ENCODE results near the gene OR51E1.
A peak's percentile ranks its signal among the peaks of the same experiment; 100 is the strongest.

Gene OR51E1, protein sequence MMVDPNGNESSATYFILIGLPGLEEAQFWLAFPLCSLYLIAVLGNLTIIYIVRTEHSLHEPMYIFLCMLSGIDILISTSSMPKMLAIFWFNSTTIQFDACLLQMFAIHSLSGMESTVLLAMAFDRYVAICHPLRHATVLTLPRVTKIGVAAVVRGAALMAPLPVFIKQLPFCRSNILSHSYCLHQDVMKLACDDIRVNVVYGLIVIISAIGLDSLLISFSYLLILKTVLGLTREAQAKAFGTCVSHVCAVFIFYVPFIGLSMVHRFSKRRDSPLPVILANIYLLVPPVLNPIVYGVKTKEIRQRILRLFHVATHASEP

DNA sequence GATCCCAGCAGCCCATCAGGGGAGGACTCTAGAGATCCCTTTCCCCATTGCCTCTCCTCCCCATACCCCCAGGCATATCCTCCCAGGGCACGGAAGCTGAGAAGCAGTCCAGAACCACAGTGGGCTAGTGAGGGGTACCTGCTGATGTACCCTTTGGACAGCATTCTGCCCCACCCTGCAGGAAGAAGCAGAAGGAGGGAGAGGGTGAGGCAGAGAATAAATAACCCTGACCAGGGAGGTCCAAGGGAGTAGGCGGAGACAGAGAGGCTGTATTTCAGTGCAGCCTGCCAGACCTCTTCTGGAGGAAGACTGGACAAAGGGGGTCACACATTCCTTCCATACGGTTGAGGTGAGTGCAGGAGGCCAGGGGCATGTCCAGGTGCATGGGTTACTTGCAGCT lies at the start of gene OR51E1:
TSS of gene OR51E1 (plus strand) at position 301 of the 400 bp plus-strand sequence. CDS start 8,545 bp downstream, outside the sequence.
- no peak for DNase-seq

DNA sequence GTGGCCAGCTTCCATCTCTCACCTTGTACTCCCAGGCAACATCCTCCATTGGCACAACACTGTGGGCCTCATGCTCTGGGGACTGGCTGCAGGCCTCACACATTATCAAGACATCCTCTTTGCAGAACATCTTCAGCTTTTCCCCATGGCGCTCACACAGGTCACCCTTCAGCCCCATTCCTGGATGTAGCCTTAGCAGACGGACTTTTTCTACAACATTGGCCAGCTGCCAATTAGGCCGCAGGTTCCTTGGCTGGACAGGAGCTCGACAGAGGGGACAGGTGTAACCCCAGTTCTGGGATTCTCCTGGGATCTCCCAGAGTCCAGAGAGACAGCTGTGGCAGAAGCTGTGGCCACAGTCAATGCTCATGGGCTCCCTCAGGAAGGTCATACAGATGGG lies 38.7 kb upstream of the OR51E1 start:
- no peak for DNase-seq

DNA sequence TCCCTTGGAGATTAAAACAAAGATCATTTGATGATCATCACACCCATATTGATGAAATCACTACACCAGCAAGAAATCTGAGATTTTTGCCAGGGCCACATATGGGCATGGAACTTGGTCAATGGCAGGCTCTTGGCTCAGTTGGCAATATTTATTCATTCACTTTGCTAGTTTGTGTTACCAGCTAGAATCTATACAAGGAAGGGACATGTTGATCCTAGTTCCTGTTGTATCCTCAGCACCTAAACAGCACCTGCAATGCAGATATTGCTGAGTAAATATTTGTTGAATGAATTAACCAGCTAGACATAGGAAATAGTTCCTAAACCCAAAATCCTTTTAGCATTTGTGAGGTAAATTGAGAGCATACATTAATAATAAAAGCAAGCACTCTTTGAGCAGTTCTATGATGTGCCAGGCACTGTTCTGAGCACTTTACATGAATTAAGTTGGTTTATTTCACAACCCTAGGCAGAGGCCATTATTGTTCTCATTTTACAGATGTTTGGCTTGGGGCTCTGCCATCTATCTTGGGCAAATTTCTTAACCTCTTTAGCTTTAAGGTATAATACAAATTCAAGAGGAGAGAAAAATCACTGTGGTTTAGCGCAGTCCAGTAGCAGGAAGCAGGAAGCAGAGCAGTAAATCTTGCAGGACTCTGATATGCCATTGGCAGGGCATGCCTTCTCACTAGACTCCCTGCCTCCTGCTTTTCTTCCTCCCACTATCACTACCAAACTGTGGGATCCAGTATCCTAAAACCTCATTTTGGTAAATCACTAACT lies 37.4 kb upstream of the OR51E1 start:
- no peak for DNase-seq

DNA sequence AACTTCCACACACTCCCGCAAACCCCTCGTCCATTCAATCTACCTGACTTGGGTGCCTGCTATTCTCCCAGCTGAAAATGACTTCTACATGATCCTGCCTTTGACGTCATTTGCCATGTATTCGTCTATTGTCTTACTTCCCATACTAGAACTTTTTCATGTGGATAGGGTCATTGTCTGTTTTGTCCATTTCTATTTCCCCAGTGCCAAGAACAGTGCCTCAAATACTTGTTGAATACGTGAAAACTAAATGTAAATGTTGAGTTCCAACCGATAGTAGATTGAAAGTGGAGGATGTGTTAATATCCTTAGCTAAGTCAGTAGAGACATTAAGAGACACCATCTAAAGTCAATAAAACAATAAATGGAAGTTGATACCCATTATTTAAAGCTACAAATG lies 36.7 kb upstream of the OR51E1 start:
- DNase-seq = no peak

DNA sequence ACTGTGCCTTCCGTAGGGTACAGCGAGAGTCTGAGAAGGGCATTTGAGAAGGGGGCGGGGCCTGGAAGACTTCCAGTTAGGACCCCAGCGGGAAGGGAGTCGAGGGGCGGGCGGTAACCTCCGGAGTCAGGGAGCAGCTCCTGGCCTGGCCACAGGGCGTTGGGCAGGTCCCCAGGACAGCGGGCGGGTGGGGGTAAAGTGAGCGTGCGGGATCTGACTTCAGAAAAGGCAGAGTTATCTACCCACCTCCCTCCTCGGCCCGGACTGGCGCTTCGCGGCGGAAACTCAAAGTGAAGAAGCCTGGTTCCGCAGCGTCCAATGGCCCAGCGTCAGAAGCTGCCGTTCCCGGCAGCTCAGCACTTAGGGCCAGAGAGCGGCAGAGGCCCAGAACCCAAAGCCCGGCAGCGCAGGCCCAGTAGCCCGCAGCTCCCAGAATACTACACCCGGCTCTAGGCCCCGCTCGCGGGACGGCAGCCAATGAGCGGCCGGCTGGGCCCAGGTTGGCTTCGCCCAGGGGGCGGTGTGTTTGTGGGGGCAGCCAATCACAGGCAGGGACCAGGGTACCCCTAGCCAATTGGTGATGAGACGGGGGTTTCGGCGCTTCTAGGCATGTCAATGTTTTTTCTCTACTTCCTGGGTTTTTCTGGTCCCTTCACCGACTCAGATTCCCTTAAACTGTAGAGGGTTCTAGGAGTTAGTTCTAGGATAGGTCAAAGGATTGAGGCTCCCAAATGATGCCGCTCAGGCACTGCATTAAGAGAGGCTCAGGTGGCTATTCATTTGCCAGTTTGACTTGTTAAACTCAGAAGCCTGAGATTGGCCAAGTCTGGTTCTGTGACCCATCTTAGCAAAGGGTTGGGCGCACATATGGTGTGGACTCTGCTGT lies 35.8 kb upstream of the OR51E1 start, which contains the start of gene TRIM68:
TSS of gene TRIM68 (minus strand) at position 451 of the 886 bp plus-strand sequence. CDS start 2,727 bp downstream, outside the sequence.
- peak; percentile 85 to 93 for DNase-seq

DNA sequence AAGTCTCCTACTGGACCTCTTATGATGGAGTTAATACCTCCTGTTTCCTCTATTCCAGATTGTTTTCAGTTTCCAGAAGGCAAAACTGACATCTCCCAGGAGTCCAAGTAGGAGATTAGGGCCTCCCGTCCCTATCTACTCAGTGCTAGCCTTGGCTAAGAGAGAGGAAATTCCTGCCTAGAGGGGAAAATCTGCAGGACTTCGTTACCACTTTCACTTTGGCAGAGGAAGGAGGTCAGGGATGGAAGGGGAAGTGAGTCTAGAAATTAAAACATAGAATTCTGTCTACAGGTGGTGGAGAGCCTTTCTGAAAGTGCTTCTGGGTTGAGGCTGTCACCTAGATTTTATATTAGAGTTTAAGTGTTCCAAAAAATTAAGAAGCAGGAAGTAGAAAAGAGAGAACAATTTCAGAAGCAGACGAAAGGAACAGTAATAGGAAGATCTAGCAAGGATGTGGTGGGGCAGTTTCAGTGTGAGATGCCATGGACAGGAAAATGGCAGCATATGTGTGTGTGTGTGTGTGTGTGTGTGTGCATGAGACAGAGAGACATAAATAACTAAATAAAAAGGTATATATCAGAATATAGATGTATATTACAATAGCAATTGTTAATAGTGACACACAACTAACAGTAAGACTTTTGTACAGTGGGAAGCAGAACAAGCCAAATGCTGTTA lies 33.4 kb upstream of the OR51E1 start:
- no peak for DNase-seq

DNA sequence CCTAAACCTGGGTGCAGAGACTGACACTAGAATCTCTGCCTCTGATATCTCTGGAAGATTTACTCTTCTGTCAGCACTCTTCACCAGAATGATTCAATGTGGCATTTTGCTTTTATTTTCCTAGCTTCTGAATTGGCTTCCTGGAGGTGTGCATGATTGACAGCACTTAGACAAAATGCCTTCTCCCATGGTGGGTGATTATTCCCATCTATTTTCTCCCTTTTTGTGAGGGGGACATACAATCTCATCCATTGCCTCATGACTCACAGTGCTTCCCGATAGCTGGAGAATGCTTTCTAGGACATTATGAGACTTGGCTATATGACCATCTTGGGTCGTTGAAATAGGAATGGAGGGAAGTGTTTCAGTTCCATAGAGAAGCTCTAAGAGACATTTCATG lies 31.8 kb upstream of the OR51E1 start:
- DNase-seq = no peak

DNA sequence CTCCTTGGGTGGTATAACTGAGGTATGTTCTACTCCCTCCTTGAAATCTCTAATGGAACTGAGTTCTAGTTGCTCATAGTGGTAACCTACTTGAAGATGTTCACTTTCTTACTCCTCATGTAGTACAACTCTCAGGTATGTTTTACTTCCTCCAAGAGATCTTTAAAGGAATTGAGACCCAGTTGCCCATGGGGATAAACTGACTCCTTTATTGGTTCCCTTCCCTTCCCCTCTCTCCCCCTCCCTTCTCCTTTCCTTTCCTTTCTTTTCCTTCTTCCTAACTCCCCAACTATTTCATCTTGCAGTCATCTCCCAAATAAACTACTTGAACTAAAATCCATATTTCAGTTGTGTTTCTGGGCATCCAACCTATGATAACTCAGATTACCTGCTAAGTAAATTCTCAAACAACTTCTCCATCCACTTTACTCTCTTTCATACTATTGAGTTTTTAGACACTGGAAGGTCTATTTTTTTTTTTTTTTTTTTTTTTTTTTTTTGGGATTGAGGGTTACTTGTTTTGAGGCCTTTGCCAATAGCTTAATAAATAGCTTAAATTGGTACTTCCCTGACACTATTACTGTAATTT lies 27.8 kb upstream of the OR51E1 start:
- no peak for DNase-seq

DNA sequence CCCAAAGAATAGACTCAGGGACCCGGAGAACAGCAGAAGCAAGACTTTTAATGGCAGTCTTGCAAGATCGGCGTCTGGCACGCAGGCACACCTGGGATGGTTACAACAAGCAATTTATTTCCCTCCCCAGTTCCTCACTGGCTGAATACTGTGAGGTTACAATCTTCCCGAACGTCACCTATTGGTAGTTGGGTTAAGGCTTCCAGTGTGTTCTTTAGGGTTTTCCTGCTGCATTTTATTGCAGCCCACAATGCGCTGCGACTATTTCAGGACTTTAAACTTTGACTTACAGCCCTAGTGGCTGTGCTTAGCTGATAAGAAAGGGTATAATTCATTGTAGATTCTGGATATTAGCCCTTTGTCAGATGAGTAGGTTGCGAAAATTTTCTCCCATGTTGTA lies 24.3 kb upstream of the OR51E1 start:
- no peak for DNase-seq

DNA sequence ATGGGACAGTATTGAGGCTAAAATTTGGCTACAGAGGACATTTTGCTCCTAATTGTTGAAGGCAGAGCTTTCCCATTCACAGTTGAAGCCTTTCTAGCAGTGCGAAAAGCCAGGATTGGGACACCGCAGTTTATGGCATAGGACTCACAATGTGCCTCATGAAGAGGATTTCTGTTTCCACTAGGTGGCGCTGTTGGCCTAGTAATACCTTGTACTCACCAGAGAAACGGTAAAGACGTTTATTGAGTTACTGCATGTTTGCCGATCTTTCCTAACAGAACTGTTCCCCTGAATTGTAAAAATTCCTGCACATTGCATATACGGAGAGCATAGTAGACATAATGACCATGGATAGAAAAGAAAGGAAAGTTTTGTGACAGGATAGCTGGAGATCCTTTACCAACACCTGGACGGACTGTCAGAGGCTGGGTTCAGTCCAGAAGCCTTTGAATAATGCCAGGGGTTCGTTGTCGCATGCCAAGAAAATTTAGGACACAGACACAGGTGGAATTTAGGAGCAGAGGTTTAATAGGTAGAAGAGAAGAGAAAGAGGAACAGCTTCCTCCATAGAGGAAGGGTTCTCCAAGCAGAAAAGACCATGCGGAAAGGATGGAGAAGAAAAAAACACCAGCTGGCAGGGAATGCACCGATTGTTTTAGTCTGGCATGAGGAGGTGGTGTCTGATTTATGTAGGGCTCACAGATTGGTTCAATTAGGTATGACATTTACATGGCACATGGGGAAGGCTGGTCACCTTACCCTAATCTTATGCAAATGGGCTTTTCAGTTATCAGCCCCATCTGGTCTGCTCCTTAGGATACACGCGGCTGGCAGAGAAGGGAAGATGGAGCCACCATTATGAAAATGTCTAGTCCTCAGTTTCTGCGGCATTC lies 17.3 kb upstream of the OR51E1 start:
- peak; percentile 88 to 96 for DNase-seq

DNA sequence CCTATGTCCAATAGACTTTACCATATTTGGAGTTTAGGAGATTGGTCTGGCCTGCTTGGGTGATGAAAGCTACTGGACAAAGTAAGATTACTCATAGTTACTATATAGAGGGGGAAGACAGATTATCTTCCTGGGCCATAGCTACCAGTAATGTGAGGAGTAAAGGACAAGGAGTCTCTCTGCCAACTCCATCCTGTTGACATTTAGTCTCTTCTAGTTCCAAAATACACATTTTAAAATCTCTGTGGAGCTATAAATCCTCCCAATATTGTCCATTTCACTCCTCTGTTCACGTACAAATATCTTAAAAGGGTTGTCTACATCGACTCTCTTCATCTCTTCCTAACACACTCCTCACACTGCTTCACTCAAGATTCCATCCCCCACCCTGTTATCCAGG lies 7.6 kb upstream of the OR51E1 start:
- DNase-seq = no peak

DNA sequence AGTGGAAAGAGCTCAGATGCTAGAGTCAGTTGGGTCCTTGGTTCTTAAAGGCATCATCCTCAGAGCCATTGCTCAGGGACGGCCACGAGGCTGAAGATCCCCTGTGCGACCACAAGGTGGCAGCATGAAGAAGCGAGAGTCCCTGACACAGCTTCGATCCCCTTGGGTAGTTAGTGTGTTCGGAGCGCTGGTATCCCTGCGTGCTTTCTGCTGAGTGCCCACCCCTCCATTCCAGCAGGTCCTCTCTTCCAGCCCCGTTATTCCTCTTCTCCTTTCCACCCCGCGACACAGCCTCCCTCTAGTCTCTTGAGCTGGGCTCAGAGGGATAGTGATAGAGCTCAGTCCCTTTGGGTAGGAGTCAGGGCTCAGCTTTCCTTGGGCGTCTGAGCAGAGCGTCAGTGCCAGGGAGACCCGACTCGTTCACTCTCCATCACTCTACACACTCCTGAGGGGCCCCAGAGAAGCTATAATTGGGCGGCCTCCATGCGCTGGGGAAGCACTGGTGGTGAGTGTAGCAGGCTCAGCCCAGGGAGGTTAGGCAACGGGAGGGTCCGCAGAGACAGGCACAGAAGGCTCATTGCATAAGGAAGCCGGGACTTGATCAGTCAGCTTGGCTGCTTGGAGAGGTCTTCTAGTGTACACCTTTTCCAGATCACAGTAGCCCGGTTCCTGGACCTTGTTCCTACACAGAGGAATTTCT lies 6.7 kb upstream of the OR51E1 start, which contains the start of gene OR51D1:
TSS of gene OR51D1 (plus strand) at position 516 of the 700 bp plus-strand sequence. CDS start 2,314 bp downstream, outside the sequence.
- peak; percentile 68 to 85 for DNase-seq

DNA sequence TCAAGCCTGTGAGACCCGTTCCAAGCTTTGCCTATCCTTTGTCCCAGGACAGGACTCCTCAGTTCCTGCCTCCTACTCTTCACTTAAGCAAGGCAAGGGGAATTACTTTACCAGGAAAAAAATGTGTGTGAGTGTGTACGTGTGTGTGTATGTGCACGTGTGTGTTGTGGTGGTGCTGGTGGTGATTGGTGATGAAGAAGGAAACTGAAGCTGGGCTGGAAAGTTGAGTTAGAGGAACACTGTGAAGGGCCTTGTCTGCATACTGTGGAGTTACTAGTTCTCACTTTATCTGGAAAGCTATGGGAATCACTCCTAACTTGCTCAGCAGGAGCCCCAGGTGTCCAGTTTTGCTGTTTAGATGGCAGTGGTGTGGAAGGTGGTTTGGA lies 6.1 kb upstream of the OR51E1 start:
- DNase-seq = no peak

DNA sequence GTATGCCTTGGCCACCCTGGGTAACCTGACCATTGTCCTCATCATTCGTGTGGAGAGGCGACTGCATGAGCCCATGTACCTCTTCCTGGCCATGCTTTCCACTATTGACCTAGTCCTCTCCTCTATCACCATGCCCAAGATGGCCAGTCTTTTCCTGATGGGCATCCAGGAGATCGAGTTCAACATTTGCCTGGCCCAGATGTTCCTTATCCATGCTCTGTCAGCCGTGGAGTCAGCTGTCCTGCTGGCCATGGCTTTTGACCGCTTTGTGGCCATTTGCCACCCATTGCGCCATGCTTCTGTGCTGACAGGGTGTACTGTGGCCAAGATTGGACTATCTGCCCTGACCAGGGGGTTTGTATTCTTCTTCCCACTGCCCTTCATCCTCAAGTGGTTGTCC lies 3.9 kb upstream of the OR51E1 start:
- no peak for DNase-seq

DNA sequence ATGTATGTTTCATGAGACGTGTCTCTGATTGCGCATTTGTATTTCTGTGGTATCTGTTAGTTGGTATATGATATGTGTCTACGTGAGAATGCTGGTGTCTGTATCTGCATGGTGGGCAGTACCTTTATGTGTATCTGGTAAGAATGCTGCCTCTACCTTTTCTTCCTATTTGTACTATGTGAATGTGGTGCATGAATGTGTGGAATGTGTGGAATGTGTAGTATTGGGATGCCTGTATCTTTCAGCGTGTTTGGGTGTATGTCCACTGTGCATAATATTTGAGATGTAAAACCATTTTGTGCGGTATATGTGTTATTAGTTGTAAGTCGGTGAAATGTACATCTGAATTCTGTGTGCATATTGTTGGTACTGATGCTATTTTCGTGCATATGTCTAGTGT lies 2.3 kb upstream of the OR51E1 start:
- no peak for DNase-seq

DNA sequence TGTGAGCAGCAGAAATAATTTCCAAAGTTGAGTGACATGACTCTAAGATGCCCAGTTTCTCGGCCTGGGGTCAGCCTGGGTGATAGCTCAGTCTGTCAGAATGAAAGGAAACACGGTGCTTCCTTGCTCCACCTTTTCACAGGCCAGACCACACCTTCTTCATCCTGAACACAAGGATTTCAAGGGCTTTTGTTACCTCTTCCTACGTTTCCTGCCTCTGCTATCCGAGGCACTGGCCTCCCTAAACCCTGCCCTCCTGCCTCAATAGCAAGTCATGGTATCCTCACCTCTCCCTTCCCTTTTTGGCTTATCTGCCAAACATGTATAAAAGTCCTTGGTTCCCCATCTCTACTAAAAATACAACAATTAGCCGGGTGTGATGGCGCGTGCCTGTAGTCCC lies 1.7 kb upstream of the OR51E1 start:
- DNase-seq = no peak

DNA sequence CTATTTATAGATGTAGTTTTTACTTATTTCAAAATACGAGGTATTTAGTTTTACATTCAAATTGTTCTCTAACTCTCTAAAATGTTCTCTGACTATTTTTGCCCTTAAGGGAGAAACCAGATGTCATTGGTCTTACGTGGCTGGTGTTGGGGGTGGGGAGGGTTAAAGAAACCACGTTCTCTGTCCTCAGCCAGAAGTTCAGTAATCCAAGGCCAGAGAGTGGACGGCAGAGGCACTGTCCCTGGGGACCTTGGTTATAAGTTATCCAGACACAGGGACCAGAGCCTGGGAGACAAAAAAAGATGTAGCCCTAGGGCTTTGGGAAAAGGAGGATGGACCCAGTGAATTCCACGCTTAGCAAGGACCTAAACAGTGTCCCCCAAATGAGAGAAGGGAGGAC lies 706 bp upstream of the OR51E1 start:
- no peak for DNase-seq

DNA sequence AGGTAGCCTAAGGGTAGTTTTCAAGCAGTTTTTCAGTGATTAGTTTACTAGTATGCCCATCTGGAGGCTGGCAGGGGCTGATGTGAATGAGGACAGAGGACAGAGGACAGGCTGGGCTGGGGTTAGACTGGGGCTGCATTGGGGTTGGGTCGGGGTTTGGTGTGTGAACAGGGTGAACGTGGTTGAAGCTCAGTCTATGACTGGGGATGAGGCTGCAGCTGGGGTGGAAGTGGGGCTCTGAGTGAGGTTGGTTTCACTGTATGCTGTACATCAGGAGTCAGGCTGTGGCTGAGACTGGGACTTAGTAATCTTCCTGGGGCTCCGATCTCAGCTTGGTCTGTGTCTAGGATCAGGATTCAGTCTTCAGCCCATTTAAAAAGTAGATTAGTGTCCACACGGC lies 451 bp downstream of the OR51E1 start:
- no peak for DNase-seq

DNA sequence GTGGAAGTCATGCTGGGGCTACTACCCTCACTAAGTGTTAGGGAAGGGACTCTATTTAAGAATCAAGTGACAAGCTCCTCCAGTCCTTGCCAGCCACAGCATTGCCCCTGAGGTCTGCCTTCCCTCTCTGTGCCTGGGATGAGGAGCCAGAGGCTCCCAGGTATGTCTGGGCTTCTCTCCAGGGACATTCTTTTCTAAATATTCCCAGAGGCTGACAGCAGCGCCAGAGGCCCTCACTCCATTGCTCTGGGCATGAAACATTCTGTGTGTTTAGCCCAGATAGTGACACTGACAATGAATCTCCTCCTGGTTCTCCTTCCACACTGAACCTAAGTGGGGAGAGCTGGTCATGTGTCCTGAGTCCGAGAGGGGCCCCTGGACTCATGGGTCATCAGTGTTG lies 2.2 kb downstream of the OR51E1 start:
- DNase-seq = no peak

DNA sequence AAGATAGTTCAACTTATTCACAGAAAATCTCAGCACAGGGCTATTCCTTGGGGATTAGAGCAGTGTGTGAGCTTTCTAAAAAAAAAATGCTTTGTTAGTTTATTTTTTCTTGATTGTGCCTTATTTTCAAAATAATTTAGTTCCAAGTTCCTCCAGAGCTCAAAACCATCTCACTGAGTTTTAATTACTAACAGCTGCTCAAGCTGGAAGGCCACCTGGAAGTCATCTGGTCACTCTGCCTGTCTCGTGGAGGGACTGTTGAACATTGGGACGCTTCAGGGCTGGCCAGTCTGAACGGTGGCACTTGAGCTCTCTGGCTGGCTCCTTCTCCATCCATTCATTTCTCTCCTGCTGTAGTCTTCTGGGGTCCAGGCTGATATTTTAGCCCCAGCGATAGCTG lies 4.0 kb downstream of the OR51E1 start:
- DNase-seq = peak; percentile 14 to 49
